Activated CD4-positive, alpha-beta T cell treated with anti-CD3 and anti-CD28 coated beads, Interleukin-2, amount 50 U/mL, for 48 hours (primary cell): ENCODE results near the gene RBBP4.
A peak's percentile ranks its signal among the peaks of the same experiment; 100 is the strongest.
"Not testable (repeated sequence)": the region's sequence is repeated elsewhere in the genome, so short reads cannot be mapped to it uniquely, and the experiment has no call there.

Experiments used
- DNase-seq, 2 experiments: peaks; one replicate each; pipeline ENCODE4 v3.0.0-alpha.2; 2020

Gene RBBP4

DNA sequence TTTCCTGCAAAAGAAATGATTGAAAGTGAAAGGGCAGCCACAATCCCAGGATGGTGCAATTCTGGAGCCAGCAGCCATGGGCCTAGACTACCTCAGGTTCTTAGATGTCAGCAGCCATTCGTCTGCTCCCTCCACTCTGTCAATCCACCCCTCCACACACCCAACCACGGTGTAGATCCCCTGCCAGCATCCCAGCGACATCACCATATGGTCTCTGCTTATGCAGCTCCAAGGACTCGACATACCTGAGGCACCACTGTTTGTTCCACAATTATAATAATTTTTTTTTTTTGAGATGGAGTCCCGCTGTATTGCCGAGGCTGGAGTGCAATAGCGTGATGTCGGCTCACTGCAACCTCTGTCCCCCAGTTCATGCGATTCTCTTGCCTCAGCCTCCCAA, 45.0 kb downstream of the RBBP4 start:
- no peak for DNase-seq

- not testable (repeated sequence) for DNase-seq
Observed at GRCh38 chr1:32696996-32697395, 46.0 kb downstream of the RBBP4 start.

- no peak for DNase-seq
Observed at GRCh38 chr1:32701421-32701911, 50.5 kb downstream of the RBBP4 start.

- DNase-seq = no peak
Observed at GRCh38 chr1:32701951-32702598, 51.1 kb downstream of the RBBP4 start.

- DNase-seq = peak; percentile 11 to 18
Observed at GRCh38 chr1:32702599-32703478, 51.8 kb downstream of the RBBP4 start, which contains the start of gene SYNC. Gene SYNC (minus strand): TSS chr1:32702770. CDS start chr1:32702660, 110 bp downstream.

DNA sequence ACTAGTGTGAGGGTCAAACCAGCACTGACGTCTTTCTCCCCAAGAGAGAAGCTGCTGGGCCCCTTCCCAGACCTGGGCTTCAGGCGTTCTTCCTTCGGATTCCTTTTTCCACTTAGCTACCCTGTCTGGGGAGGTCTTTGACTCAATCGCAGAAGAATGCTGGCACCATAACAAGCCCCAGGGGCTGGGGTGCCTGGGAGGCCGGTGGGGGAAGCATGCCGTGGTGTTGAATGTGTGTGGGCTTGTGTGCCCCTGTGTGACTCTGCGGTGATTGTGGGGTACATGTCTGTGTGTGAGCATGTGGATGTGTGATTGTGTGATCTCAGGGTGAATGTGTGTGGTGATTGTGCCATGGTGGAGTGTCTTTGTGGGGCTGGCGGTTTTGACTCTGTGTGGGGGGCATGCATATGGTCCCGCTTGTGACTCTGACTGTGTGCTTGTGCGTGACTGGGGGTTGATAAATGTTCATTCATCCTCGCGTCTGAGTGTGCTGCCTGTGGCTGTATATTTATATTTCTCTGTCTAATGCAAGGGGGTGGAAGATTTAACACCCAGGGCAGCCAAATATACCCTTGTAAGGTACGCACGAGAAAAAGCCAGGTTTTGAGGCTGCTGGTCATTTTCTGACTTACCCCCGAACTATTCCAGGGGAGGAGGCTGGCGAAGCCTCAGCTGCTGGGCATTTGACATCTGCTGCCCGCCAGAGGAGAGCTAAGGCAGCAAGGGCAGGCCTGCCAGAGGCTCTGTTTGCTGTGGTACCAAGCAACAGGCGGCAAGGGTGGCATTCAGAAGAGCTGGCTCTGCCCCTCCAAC, 52.7 kb downstream of the RBBP4 start:
- DNase-seq = no peak

- no peak for DNase-seq
Observed at GRCh38 chr1:32705516-32705915, 54.5 kb downstream of the RBBP4 start.

DNA sequence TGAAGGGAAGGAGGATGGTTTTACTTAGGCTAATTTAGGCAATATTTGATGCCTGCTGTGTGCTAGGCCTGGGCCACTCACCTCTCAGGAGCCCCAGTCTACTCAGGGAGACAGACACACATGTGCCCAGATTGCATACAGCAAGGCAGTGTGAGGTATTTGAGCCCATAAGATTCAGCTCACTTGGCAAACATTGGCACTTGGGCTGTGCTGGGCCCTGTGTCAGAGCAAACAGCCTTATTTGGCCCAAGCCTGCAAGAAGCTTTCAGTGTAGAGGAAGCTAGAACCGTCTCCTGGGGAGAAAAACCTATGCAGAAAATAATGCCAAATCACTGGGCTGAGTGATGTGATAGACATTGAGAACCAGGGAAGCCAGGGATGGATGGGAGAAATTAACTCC, 55.5 kb downstream of the RBBP4 start:
- DNase-seq = no peak

GRCh38 chr1:32709075-32709474, 58.1 kb downstream of the RBBP4 start:
- DNase-seq = no peak

- DNase-seq = no peak
Observed at GRCh38 chr1:32709476-32709875, 58.5 kb downstream of the RBBP4 start.

DNA sequence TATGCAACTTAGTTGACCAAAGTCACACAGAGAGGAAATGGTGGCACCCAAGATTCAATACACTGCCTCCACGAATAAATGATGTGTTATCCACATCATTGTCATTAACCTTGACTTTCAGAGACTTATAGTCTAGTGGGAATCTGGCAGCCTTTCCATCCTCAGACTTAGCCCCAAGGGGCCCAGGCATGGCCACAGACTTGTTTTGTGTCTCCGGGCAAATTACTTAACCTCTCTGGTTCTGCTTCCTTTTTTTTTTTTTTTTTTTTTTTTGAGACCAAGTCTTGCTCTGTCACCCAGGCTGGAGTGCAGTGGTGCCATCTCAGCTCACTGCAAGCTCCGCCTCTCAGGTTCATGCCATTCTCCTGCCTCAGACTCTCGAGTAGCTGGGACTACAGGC, 60.2 kb downstream of the RBBP4 start:
- not testable (repeated sequence) for DNase-seq

GRCh38 chr1:32713081-32713480, 62.1 kb downstream of the RBBP4 start:
- DNase-seq = no peak

DNA sequence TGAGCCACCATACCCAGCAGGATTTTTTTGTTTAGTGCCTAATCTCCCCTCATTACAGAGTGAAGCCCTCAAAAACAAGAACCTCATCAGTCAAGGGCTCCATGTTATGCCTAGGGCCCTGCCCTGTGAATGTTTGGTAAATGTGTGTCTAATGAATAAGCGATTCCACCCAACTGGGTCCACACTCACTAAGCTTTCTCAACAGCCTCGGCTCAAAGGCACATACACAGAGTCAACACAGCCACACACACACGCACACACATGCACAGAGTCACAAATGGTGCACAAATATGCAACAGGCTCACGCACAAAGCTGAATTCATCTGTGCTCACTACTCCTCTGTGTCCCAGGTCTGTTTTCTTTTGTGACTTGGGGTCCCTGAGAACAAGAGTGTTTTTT, 63.3 kb downstream of the RBBP4 start:
- DNase-seq = no peak

DNA sequence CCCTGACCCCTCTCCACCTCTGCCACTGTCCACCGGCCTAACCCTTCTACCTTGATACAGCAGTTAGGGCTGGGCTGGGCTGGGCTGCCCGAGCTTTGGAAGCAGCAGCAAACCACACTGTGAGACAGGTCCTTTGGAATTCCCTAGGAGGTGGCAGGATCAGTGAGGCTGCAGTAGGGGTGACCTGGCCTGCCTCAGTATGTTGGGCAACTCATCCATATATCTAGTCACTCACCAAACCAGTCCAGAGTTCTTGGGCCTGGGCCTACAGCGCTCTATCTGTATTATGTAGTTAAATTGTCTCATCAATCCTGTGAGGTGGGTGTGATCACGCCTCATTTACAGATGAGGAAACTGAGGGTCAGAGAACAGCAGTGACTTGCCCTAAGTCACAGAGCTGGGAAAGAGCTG, 64.9 kb downstream of the RBBP4 start:
- DNase-seq = no peak

GRCh38 chr1:32716312-32717148, 65.5 kb downstream of the RBBP4 start:
- DNase-seq = peak; percentile 70 to 74

GRCh38 chr1:32717503-32717902, 66.5 kb downstream of the RBBP4 start:
- no peak for DNase-seq

GRCh38 chr1:32718036-32718435, 67.0 kb downstream of the RBBP4 start:
- DNase-seq = no peak

DNA sequence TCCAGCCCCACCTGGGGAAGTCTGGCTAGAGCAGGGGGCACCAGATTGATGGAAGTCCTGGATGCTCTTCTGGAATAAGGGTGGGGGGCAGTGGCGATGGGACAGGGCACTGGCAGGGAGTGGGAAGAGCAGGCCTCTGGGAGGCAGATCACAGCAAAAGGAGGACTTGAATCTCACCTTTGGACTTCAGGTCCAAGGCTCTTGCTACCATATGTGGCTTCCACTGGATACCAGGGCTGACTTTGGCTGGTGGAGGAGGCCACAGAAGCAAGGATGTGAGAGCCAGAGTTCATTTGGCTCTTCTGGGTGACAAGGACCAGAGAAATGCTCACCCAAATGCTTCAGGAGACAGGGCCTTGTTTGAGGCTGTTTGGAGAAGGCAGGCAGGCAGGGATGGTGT, 67.5 kb downstream of the RBBP4 start:
- no peak for DNase-seq

GRCh38 chr1:32719681-32720275, 68.8 kb downstream of the RBBP4 start:
- DNase-seq = no peak

- peak; percentile 11 to 37 for DNase-seq
Observed at GRCh38 chr1:32724678-32725614, 73.9 kb downstream of the RBBP4 start.

GRCh38 chr1:32725615-32725982, 74.6 kb downstream of the RBBP4 start:
- DNase-seq = no peak
